ENCODE results near the gene TRDN.

GRCh38 chr6:123201869-123202372, 434.8 kb downstream of the TRDN start:
- TF ChIP-seq CTCF (IDR thresholded peaks at IDR 0.05) (no peak), EZH2phosphoT487 (IDR thresholded peaks at IDR 0.05) (no peak)
